Measurements from ENCODE around the gene SNX15.
"Not testable (repeated sequence)": the region's sequence is repeated elsewhere in the genome, so short reads cannot be mapped to it uniquely, and the experiment has no call there.

Gene SNX15, protein sequence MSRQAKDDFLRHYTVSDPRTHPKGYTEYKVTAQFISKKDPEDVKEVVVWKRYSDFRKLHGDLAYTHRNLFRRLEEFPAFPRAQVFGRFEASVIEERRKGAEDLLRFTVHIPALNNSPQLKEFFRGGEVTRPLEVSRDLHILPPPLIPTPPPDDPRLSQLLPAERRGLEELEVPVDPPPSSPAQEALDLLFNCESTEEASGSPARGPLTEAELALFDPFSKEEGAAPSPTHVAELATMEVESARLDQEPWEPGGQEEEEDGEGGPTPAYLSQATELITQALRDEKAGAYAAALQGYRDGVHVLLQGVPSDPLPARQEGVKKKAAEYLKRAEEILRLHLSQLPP

DNA sequence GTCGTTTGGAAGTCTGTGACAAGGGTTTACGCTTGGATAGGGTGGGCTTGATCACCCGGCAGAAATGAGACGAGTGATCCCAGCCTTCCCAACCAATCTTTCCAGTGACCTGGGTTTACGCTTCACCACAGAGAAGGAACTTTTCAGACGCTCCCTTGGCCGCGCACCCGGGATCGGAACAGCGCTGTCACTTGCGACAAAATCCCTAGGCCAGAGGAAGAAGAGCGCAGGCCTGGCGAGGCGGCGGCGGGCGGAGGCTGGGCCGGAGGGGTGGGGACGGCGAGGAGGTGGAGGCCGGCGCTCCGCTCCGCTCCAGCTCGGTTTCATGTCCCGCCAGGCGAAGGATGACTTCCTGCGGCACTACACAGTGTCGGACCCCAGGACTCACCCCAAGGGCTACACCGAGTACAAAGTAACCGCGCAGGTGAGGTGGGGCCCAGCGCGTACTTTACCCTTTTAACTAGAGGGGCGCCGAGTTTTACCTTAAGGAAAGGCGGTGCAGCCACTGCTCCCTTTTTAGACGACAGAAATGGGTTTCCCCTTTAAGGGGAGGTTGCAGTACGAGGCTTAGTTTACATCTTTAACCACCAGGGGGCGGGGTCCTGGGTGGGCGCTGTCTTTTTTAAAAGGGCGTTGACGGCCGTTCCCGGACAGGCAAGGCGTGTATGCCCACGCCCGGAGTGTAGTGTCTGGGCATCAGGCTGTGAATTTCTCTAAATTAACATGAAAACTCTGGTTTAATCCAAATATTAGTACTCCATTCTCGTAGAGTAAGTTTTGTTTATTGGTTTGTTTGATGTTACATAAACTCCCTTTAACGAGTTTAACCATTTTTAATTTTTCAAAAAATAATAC lies at the start of gene SNX15:
TSS of gene SNX15 (plus strand) at position 227 of the 855 bp plus-strand sequence. CDS start at position 326, 99 bp downstream.
- peak; percentile 86 for DNase-seq

DNA sequence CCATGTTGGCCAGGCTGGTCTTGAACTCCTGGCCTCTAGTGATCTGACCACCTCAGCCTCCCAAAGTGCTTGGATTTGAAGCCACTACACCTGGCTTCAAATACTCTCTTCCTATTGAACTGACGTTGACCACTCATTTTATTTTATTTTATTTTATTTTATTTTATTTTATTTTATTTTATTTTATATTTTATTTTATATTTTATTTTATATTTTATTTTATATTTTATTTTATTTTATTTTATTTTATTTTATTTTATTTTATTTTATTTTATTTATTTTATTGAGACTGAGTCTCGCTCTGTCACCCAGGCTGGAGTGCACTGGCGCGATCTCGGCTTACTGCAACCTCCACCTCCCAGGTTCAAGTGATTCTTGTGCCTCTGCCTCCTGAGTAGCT lies 43.9 kb upstream of the SNX15 start:
- DNase-seq, result not testable (repeated sequence)

DNA sequence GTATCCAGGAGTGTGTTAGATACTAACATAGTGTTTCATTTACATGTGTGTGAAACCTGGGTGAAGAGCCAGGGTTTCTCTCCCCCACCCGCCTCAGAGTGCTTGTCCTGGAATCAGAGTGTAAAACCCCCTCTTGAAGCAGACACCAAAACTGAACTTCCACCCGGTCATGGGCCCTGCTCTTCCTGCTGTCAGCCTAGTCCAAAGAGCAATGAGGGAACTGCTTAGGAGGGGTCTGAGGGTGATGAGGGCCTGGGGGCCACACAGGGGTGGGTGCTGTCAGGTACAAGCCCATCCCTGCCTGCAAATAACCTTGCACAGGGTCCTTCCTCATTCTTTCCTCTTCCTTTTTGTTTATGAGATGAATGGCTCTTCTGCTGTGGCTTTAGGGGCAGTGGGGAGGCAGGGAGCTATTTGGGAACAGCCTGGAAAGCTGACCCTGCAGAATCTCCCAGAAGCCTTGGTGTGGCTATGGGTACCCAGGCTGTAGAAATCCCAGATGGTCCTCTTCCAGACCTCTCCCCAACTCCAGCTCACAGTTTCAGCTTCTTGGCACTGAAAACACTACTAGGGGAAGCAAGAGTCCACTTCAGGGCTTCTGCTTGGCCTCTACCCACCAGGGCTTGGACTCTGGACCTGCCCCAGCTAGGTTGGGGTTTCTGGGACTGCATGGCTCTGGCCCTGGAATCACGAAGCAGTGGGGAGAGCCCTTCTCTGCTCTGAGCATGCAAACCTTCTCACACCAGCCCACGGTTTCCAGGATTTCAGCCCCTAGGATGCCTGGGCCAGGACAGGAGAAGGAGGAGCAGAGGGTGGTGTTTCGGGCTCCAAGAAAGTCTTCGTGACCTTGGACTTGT lies 39.0 kb upstream of the SNX15 start:
- DNase-seq, result no peak

DNA sequence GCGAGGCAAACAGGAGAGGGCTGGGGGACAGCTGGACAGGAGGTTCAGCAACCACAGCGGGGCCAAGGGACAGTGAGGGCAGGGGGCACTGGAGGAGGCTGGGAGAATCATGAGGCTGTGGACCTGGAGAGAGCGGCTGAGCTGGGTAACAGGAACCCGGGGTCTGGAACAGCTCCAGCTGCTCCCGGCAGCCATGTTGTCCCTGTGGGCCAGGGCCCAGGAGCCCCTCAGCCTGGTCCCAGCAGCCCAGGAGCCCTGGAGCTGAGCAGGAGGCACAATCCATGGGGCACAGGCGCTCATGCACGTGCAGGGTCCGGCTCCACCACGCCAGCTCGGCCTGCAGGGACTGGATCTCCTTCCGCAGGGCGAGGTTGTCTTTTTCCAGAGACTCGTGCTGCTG lies 37.8 kb upstream of the SNX15 start:
- DNase-seq, result no peak

DNA sequence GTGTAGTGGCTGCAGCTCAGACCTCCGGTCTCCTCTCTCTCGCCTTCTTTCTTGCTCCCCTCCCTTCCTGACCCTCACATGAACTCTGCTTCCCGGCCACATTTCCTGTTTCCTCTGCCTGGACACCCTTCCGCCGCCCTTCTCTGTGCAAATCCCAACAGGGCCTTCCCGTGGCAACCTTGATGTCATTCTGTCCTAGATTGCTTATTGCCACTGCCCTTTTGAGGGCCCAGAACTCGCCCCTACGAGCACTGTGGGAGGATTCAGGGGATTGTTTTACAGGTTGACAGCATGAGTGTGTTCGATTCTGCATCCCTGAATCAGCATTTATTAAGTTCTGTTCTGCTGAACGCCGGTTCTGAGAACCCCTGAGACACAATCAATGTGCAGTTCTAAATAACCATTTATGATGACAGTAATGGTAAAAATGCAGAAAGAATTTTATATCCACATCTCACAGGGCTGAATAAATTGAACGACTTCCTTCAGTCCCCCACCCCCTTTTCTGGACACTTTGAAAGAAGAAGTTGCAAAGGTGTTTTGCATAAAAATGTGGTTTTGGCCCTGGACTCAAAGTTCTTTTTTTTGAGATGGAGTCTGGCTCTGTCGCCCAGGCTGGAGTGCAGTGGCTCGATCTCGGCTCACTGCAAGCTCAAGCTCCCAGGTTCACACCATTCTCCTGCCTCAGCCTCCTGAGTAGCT lies 36.9 kb upstream of the SNX15 start:
- no peak for DNase-seq

DNA sequence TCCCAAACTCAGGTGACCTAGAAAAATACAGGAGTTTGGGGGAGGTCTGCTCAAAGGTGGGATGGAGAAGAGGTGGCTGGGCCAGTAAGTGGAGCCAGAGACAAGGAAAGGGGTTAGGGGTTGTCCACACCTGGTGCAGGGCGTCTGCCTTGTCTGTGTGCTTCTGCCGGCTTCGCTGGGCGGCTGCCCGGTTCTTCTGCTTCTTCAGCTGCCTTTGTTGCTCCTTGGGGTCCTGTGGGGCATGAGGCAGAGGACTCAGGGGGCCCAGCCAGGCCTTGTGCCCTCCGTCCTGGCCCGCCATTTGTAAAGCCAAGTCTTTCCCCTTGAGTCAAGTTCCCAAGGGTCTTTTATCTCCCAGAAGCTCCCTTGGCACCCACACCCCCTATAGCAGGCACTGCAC lies 32.9 kb upstream of the SNX15 start:
- no peak for DNase-seq

DNA sequence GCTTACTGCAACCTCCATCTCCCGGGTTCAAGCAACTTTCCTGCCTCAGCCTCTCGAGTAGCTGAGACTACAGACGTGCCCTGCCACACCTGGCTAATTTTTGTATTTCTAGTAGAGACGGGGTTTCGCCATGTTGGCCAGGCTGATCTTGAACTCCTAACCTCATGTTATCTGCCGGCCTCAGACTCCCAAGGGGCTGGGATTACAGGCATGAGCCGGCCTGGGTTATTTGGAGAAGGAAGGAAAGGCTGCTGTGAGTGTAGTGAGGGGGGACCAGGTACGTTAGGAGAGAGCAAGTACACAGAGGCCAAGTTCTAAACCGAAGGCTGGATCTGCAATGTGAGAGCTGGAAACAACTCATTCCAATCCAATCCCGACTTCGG lies 30.9 kb upstream of the SNX15 start:
- no peak for DNase-seq

DNA sequence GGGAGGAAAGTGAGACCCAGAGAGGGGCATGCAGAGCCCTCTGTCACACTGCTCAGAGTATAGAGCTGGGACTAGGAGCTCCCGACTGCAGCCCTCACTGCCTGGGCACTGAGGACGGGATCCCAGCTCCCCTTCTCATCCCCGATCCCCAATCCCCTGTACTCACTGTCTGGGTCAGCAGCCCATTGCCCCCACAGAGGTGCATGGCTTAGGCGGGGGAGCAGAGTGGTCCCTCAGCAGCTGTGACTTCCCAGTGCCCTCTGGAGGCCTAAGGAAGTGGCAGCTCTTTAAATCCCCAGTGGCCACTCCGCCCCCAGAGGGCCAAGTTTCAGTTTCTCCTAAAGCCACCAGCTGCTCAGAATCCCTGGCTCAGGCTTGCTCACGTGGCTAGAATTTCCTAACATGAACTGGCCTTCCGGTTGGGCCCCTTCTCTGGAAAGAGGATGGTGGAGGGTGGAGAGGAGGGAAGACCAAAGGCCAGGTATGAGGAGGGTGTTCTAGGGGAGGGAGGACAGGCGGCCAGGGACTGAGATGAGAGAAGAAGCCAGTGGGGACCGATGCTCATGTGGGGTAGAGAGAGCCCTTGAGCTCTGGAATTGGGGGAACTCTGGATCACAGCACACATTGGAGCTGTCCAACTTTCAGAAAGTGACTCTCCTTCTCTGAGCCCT lies 30.4 kb upstream of the SNX15 start, which contains the start of gene BATF2:
TSS of gene BATF2 (minus strand) at position 262 of the 671 bp plus-strand sequence. CDS start at position 205, 57 bp downstream.
- DNase-seq, result no peak

DNA sequence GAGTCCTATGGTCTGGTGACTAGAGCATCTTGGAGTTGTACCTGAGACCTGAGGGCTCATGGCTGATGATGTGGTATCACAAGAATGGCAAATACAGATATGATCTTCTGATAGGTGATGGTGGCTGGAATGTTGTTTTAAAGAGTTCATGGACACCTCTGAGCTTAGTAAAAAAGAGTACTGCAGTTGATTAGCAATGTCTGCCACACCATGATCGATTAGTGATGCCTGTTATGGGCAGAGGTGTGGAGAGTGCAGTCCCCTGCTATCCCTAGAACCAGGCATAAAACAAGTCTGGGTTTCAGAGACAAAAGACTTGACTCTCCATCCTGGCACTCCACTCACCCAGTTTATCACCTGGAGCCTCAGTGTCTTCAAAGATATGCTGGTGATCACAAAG lies 29.1 kb upstream of the SNX15 start:
- DNase-seq, result no peak

DNA sequence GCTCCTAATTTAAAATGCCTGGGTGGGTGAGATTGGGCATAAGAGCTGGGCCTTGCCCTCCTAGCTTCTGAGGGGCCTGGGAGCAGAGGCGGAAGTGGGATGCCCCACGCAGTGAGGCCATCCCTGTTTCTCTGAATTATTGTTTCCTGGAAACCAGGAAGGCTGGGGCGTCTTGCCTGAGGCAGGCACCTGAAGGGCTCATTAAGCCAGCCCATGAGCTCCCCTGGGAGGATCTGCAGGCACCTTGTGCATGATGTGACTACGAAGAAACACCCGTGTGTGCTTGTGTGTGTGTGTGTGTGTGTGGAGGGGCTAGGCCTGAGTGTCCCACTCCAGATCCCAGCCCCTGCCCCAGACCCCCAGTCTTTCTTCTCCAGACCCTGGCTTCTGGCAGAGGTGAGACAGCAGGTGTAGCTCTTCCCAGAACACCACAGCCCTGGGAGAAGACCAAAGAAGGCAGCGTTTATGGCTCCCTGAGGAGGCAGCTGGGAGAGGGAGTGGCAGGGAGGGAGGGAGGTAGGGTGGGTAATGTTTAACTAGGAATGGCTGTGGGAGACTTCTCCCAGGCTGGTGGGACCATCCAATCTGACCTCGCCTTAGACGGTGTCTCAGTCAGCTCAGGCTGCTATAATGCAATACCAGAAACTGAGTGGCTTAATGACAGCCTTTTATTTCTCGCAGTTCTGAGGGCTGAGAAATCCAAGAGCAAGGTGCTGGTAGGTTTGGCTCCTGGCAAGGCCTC lies 28.4 kb upstream of the SNX15 start:
- no peak for DNase-seq

DNA sequence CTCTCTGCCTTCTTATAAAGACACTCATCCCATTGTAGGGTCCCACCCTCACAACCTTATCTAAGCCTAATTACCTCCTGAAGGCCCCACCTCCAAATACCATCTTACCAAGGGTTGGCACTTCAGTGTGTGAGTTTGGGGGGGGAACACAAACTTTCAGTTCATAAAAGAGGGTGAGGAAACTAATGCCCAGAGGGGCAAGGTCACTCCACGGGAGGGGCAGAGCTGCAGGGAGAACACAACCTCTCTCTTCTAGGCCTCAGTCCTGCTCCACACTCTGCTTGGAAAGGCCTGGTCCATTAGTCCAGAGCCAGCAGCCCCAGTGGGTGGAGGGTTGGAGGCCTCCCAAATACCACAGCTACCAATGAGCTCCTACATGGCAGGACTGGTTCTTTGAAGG lies 27.8 kb upstream of the SNX15 start:
- no peak for DNase-seq

DNA sequence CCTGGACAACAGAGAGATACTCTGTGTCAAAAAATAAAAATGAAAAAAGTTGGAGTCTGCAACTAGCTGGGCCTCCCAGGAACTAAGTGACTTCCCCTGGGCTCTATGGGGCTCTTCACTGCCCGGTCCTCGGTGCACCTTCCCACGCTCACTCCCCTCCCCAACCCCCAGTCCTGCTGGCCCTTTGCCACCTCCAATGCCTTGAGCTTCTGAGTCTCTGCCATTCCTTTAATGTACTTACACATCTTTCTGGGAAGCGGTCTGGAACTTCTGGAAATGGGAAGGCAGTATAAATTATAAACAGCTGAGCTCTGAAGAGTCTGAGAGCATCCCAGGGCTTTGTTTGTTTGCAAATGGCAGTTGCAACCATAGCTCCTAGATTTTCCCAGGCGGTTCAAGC lies 24.5 kb upstream of the SNX15 start:
- no peak for DNase-seq

DNA sequence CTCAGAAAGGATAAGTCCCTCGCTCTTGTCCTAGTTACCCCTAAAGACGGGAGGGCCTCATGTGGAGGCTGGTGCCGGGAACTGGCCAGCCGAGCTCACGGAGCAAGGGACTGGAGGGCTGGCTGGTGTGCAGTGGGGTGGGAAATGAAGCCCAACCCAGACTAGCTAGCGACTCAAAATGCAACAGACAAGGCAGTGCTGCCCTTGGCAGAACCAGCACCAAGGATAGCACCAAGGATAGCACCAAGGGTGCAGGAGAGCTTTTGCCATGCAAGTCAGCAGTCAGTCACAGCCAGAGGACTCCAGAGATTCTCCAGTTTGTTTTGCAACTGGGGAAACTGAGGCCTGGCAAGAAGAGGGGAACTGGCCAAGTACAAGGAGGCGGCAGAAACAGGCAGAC lies 24.0 kb upstream of the SNX15 start:
- DNase-seq, result no peak

DNA sequence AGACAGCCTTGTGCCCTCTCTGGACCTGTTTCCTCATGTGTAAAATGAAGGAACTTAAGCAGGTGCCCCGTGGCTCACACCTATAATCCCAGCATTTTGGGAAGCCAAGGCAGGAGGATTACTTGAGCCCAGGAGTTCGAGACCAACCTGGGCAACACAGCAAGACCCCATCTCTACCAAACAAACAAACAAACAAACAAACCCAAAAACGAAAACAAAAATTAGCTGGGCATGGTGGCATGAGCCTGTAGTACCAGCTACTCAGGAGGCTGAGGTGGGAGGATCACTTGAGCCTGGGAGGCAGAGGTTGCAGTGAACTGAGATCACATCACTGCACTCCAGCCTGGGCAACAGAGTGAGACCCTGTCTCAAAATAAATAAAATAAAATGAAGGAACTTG lies 23.3 kb upstream of the SNX15 start:
- DNase-seq, result not testable (repeated sequence)

DNA sequence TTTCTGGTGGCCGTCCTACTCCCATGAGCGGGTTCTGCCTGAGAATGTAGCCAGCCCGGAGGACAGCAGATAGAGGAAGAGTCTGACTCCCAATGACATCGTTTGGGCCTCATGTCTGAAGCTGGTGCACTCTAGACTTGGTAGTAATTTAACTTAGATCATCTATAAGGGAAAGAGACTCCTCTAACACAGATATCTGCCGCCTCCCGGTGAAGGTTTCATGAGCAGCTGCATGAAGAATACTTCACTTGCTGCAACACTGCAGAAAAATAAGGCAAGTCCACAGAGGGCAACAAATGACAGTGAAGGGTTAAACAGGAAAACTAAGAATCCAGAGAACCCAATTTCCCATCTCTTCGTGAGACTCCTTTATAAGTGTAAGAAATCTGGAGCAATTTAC lies 19.2 kb upstream of the SNX15 start:
- DNase-seq, result no peak

DNA sequence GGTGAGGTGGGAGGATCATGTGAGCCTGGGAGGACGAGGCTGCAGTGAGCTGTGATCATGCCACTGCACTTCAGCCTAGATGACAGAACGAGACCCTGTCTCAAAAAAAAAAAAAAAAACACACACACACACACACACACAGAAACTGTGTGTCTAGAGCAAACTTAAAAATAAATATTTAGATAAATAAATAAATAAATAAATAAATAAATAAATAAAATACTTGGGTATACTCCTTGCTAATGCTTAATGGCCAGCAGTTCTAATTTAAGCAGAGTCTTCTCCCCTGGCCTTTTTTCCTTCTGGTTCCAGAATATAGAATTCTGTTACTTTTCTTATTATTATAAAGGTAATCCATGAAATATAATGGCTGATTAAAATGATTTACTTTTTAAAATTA lies 18.4 kb upstream of the SNX15 start:
- DNase-seq, result no peak

DNA sequence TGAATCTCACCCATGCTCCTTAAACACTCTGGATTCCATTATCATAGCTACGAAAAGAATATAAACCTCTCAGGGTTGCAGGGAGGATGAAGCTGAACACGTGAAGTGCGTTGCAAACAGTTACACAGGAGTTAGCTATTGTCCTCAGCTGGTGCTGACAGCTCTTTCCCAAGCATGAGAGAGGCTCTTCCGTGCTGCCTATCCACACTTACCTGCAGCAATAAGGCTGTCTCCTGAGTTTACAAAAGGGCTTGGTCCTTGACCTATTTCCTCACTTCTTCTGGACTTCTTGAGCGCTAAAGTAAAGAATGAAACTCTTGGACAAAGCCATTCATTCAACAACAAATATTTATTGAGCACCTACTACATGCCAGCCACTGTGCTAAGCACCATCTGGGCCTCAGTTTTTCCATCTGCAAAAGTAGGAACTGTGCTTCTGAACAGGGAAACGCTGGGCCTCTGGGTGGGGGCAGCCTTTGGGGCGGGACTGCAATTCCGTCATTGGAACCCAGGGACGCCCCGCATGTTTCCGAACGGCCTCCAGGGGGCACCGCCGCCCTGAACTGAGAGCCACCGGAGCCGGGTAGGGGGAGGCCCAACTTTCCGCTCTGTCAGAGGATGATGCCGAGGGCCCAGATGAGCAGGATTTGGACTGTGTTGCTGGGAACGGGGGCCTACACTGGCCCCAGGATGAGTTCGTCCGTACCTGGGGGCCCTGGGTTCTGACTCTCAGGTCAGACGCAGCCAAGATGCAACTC lies 13.9 kb upstream of the SNX15 start:
- peak; percentile 92 for DNase-seq

DNA sequence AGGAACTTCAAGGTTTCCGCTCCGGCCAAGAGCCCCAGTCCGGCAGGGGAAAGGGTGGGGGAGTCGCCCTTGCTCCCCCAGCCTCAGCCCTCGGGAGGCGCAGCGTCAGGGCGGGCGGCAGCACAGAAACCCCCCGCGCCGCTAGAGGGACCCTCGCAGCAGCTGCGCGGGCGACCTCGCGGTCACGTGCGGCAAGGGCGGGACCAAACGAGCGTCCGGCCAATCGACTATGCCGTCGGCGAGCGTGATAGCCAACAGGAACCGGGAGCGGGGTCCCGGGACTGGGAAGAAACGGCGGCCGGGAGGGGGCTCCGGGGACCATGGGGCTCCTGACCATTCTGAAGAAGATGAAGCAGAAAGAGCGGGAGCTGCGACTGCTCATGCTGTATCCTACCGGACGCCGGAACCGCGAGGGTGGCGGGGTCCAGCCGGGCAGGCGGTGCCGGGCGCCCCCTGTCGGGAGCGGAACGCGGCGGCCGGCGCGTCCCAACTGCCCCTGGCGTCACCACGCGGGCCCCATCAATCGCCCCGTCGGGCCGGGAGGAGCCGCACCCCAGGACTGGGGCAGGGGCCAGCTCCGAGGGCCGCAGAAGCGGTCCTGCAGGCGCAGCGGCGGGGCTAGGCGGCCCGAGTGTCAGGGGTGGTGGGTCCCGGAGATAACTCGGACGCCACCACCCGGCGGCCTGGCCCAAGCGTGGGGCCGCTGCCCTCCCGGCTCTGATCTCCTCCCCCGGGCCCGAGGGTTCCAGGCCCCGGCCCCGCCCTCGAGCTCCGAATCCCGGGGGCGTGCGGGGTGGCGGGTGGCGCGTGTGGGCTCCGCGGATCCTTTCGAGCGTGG lies 13.1 kb upstream of the SNX15 start, which contains the start of gene ARL2:
TSS of gene ARL2 (plus strand) at position 273 of the 838 bp plus-strand sequence. CDS start at position 321, 48 bp downstream.
- peak; percentile 89 for DNase-seq

DNA sequence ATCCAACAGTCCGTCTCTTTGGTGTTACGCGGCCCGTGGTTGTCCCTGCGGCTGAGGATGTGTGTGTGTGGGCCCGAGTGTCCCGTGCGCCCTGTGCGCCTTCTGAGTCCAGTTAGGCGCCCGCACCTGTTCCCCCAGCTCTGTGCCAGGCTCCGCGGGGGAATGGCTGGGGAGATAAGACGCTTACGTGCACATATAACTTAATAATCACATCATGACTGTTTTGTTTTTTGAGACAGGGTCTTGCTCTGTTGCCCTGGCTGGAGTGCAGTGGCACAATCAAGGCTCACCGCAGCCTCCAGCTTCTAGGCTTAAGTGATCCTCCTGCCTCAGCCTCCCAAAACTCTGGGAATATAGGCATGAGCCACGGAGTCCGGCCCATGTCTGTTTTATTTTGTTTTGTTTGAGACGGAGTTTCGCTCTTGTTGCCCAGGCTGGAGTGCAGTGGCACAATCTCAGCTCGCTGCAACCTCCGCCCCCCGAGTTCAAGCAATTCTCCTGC lies 12.5 kb upstream of the SNX15 start:
- no peak for DNase-seq
